ENCODE measurements around the gene PLEKHG4.

- TF ChIP-seq CTCF (IDR thresholded peaks at IDR 0.05) = no peak
- no peak for TF ChIP-seq ZFX (IDR thresholded peaks at IDR 0.05; ENCODE audit: borderline replicate concordance)
These were observed 2.5 kb downstream of the PLEKHG4 start for GRCh38 chr16:67281536-67282446.

All from 22Rv1 (cell line).